ENCODE data around the gene RPS3.
A peak's percentile ranks its signal among the peaks of the same experiment; 100 is the strongest.

RPS3 gene

DNA sequence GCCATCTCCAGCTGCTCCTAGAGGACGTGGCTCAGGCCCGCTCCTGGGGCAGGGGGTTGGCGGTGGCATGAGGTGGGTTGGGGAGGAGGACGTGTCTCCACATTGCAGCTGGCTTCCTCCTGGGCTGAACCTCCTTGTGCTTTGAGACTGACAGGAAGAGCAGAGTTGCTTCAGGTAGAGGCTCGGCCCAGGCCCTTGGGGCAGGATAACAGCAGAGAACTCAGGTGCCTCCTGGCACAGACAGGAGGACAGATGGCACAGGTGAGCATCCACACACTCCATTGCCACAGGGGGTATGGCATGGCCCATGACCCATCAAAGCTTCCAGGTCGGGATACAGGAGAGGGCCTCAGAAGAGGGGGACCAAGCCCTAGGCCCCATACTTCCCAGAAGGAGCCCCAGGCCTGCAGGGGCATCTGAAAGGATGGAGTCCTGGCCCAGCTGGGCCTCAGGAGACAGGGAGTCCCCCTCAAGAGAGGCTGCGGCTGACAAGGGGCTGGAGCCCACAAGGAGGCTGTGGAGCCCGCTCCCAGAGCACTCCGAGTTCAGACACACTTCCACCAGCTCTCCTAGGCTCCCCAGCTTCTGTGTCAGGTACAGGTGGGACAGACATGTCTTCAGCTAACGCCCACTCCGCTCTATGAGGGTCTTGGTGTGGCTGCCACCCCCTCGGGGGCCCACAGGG lies 35.7 kb downstream of the RPS3 start:
- DNase-seq (ENCODE audit: low read depth, low spot score) = no peak

GRCh38 chr11:75435571-75435925 lies 36.2 kb downstream of the RPS3 start:
- no peak for DNase-seq (ENCODE audit: low read depth, low spot score)

- DNase-seq (ENCODE audit: low read depth, low spot score) = no peak
Observed at GRCh38 chr11:75436806-75437205, 37.5 kb downstream of the RPS3 start.

DNA sequence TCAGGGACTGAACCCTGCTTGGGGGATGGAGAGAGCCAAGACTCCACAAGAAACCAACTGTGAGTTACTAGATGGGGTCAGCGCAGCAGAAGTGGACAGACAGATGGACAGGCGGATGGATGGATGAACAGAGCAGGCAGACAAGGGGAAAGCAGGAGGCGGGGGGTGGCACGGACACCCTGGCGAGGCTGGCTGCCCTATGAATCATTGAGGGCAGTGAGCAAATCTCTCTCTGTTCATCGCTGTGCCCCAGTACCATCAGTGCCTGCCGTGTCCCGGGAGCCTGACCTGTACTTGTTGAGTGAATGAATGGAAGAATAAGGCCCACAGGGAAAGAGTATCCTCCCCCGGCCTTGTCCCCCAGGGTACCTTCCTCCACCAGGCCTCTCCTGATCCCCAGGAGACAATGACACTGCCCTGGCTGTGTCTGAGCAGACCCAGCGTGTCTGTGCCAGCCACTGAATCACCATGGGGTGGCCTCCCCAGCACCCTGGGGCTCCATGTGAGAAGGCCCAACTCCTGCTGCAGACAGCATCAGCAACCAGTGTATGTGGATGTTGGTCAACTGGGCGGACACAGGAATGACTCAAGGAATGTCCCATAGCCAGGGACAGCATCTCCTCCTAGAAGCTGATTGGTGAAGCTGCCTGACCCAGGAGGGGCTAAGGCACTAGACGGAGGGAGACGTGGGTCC lies 38.8 kb downstream of the RPS3 start:
- no peak for DNase-seq (ENCODE audit: low read depth, low spot score)

DNA sequence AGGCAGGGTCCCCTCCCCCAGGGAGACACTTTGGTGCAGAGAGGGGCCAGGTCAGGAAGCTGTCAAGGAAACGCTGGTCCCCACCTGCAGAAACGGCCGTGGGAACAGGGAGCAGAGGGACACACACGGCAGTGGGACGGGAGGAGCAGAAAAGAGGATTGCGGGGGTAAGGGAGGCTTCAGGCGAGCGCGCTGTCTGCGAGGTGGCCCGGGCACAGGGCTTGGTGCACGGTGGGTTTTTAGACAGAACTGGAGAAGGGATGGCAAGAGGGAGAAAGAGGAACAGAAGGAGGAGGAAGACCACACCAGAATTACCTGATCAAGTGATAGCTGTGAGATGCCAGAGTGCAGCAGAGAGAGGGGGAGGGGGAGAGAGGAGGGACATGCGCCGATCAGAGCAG lies 39.7 kb downstream of the RPS3 start:
- no peak for DNase-seq (ENCODE audit: low read depth, low spot score)

- no peak for DNase-seq (ENCODE audit: low read depth, low spot score)
Observed at GRCh38 chr11:75439495-75440120, 40.3 kb downstream of the RPS3 start.

GRCh38 chr11:75440960-75441803 lies 41.9 kb downstream of the RPS3 start:
- DNase-seq (ENCODE audit: low read depth, low spot score) = no peak

DNA sequence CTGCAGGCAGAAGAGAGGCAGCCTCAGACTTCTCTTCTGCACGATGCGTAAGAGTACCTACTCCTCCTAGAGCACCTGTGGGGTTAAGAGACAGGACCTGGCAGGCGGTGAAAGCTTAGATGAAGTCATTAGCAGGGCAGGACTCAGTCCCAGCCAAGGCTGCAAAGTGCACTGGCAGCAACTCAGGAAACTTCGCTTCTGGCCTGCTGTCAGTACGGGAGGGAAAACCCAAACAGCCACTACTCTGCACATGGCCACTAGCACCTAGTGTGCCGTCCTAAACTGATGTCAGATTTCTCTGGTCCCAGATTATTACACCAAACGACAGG lies 42.5 kb downstream of the RPS3 start:
- DNase-seq (ENCODE audit: low read depth, low spot score) = no peak

DNA sequence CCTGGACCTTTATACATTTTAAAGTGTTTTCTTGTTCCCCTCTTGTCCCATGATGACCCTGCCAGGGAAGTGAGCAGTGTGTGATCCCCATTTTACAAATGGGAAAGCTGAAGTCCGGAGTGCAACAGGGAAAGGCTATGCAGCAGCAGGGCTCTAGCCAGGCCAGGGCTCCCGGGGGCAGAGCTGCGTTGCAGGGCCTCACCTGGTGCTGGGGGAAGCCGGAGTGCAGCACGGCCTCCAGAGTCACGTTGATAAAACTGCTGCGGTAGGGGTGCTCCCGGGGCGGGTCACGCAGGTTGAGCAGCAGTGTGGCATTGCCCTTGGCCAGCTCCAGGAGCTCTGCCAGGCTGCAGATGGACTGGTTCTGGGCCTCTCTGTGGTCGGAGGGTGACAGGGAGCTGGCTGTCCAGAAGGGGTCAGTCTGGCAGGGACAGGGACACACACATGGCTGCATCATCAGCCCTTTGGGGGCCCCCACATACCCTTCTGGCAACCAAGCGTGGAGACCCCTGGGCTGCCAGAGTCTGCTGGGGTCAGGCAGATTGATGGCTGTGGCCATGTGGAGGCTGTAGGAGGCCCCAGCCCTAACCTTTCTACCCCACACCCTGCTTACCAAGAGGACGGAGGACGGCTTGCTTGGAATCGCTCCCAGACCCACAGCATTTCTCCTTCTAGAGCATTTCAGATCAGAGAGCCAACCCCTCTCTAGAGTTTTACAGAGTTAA lies 43.0 kb downstream of the RPS3 start:
- DNase-seq (ENCODE audit: low read depth, low spot score) = no peak

DNA sequence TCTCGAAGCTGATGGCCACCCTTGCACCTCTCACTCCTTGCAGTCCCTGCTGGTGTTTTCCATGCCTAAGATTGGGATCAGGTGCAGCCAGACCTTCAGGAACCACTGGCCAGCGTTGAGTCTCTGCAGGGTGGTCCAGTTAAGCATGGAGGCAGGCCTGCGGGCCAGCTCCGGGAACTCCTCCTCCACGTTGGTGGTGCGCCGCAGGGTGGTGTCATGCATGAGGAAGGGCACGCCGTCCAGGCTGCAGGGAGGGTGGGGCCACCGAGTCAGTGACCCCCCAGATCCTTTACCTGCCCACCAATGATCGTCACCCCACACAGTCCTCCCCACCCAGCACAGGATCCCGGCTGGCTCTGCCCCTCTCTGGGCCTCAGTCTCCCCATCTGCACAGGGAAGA lies 43.7 kb downstream of the RPS3 start:
- DNase-seq (ENCODE audit: low read depth, low spot score) = no peak

DNA sequence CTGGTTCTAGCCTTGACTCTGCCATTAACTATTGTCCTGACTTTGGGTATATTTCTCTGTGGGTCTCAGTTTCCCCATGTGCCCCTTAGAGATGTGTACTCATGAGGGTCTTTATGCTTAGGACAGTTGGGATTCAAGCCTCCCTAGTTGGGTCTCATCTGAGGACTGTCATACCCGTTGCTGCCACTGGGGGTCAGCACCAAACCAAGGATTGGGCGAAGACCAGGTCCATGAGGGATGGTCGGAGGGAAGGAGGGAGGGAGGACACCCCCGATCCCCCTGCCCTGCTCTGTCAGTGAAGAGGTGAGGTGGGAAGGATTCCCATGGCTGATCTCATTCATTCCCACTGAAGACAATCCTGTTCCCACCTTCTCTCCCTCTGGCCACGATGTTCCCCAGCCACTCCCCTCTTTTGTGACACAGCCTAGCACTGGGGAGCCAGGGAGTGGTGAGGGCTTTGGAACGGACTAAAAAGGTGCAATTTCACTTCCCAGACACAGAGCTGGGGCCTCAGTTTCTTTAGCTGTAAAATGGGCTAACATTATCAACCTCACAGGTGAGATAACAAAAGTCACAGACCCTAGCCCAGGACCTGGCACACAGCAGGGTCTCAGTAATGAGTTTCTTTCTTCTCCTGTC lies 46.1 kb downstream of the RPS3 start:
- peak; percentile 75 for DNase-seq (ENCODE audit: low read depth, low spot score)

GRCh38 chr11:75447415-75447814 lies 48.1 kb downstream of the RPS3 start:
- no peak for DNase-seq (ENCODE audit: low read depth, low spot score)

GRCh38 chr11:75449271-75449670 lies 50.0 kb downstream of the RPS3 start:
- no peak for DNase-seq (ENCODE audit: low read depth, low spot score)

GRCh38 chr11:75449776-75450175 lies 50.5 kb downstream of the RPS3 start:
- no peak for DNase-seq (ENCODE audit: low read depth, low spot score)

DNA sequence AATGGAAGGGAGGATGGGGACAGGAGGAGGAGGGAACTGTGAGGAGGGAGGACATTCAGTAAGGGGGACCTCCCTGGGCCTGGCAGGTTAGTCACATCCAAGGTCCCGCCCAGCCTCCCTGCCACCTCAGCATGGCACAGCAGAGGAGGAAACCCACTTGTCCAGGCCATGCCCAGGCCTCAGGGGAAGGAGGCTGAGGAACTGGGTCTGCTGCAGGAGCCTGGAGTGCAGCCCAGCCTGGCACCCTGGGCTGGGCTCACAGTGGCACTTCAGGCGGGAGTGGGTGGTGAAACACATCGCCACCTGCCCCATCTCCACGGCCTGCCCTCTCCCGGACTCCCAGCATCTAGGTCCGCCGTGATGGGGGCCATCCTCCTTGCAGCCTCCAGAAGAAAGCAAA lies 50.9 kb downstream of the RPS3 start:
- DNase-seq (ENCODE audit: low read depth, low spot score) = no peak

DNA sequence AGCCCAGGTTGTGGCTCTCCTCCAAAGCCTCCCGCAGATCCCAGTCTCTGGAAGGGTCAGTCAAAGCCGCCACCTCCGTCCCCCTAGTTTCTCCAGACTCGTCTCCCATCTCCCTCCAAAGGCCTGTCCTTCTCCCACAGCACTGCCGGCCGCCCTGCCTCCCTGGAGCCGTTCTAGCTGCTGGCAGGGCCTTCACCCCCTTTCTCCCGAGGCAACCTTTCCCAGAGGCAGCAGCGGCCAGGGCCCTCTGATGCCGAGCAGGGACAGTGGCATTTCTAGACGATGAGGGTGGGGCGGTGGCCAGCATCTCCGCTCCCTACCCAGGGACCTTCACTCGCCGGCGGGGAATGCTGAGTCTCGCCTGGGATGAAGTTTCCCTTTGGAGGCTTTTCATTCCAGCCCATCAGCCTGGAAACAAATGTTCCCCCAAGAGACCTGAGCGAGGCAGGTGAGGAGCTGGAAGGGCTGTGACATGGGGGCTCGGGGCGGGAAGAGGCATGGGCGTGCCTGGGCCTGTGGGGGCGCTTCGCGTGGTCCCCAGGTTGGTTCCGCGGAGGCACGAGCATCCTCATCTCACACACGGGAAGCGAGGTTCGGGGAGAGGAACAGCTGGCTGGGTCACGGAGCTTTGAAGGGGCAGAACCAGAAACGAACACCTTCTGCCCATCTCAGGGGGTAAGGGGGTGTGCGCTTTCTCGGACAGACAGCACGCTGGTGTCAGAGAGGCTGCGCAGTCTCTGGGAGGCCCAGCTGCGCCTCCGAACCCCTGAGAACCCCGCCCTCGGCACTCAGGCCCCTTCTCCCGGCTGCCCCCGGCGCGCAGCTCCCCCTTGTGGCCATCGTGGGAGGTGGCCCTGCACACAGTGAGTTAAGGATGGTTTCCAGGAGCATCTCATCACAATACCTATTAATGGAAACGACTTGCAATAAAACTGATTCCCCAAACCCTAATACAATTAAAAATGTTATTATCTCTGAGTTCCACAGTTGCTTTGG lies 51.8 kb downstream of the RPS3 start:
- DNase-seq (ENCODE audit: low read depth, low spot score) = peak; percentile 52

- DNase-seq (ENCODE audit: low read depth, low spot score) = no peak
Observed at GRCh38 chr11:75453916-75454655, 54.8 kb downstream of the RPS3 start.

- no peak for DNase-seq (ENCODE audit: low read depth, low spot score)
Observed at GRCh38 chr11:75454987-75455386, 55.7 kb downstream of the RPS3 start.

Data from ELF-1 (cell line).